Measurements from ENCODE around the gene PTGES3. TPM values are rescaled to one million over a fixed set of nuclear protein-coding genes. Genes with fewer than 3 reads are reported as not detected.
A peak's percentile ranks its signal among the peaks of the same experiment; 100 is the strongest.

The PTGES3 gene
- total RNA-seq, 1 donor from 2014 or later: 78.7 TPM

DNA sequence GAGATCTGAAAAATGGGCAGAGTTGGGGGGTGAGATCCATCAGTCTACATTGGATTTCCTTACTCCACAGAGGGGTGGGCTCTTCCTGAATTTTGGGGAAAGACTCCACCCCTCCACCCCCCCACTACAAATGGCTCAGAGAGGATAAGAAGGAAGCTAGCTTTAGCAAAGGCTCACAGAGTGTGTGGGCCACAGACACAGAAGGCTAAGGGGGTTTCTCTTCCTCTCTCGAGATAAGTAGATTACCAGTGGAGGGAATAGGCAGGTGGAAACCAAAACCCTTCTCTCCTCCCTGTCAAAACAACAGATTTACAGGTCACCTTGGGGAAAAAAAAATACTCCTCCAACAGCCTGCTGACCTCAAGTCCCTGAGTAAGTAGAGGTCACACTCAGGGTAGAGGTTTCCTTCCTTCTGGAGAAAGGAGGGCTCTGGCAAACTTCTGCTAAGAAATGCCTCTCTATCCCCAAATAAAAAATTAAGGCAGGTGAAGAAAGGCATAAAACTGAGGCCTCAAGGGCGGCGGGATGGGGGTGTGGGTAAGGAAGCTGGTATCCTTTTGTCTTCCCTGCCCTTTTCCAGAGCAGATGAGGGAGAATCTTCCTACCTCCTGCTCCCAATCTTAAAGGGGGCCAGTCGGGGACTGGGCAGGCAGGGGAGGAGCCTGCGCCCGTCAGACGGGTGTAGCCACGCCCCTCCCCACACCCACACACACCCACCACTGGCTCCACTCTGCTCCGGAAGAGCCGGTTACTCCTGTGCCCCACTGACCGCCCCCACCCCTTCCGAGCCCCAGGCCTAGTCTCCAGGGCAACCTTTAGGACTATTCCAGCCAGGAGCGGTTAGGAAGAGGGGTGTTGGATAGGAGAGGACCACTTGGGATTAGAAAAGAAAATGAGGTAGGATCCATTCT lies 56.0 kb downstream of the PTGES3 start:
- DNase-seq (ENCODE audit: low spot score in 2 of 2) (peak; percentile 46 to 66), FAIRE-seq (no peak)

DNA sequence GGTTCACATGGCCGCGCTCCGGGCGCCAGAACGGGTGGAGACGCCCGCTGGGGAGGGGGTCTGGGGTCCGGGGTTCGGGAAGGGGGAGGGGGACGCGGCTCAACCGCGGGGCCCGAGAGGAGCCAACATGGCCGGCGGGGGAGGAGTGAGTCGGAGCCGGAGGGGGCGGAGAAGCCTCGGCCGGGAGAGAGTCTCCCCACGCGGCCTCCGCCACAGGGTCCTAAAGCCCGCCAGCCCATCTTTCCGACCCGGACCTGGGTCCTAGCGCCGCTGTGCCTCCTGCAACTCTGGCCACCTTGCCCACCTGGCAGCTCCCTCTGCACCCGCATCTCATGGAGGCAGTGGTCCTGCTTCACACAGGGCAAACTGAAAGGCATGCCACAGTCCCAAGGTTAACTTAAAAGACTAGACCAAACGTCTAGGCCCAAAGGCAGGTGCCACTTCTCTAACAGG lies 57.9 kb downstream of the PTGES3 start, which contains the start of gene BAZ2A:
Gene BAZ2A, minus strand, starts transcription at position 147 of the 453 bp plus-strand sequence. CDS start 12,796 bp downstream, outside the sequence.
- FAIRE-seq (no peak), DNase-seq (ENCODE audit: low spot score in 2 of 2) (peak; percentile 91 to 93)

DNA sequence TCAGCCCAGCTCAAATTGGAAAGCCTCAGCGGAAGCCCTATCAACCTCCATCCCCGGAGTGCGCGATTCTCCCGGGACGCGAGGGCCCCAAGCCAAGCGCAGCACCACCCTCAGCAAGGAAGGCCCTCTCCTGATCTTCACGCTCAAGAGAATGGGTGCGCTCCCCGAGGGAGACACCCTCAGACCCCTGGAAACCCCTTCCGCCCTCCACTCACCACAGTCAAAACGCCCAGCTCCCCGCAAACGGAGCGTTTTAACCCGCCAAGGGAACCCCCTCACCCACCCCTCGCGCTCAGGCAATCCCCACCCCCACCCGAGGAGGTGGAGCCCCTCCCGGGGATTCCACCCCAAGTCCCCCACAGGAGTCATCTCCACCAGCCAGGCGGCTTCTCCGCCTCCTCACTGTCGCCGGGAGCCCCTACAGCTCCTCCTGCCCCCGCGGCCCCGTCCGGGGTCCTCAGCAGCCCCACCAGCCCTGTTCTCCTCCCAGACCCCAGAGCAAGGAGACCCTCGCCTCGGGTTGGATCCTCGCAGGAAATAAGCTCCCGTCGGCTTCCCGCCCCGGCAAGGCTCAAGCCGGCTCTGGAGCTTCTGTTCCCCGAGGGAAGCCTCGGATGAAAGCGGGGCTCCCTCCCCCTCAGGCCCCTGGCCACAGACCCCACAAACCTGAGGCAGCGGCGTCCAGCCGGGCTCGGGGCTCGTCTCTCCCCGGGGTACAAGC lies 58.5 kb downstream of the PTGES3 start:
- FAIRE-seq (no peak), DNase-seq (ENCODE audit: low spot score in 2 of 2) (peak; percentile 49 to 50)

DNA sequence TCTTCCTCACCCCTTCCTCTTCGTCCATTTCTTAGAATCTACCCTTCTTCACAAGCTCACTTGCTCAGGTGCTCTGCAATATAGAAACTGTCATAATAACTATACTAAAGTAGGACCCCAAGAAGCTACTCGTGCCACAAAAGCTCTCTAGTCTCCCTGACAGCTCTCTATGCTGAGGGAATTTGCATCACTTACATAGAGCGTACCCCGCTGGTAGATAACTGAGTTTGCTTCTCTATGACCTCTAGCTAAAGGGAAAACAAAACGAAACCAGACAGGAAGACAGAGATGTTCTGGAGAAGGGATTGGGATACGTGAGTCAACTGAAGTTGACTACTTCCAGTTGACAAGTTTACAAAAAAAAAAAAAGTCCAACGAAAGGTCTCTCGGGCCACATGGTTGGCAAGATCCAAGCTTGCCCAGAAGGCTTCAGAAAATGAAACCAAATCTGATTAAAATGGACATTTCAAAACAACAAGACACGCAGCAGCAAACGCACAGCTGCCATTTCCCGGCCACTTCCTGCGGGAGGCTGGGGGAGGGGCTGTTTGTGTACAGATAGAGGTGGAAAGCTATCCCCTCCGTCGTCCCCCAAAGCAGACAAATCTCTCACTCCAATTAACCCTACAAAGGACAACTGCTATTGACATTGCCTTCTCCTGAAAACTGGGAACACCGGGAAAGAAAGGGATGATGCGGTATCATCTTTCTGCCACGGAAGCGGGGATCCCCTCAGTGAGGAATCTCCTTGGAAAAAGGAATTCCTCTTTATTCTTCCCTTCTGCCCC lies 59.2 kb downstream of the PTGES3 start:
- peak; percentile 28 to 46 for DNase-seq (ENCODE audit: low spot score in 2 of 2)

DNA sequence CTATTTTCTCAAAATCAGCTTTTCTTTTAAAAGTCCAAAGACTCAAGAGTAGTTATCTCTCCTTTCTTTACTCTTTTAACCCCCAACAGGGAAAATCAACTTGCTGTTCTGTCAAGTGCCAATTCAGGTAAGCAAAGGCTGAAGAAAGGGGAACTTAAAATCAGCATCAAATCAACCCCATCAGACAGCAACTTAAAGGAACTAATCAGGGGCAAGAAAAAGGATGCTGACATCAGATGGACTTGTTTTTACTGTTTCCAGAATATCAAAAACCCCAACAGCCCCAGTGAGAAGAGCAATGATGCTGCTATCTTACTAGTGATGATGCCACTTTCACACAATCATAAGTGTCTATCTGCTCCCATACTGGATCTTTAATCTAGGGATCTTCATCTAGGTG lies 61.4 kb downstream of the PTGES3 start:
- FAIRE-seq: no peak
- DNase-seq (ENCODE audit: low spot score in 2 of 2): no peak

More for the DNA sequence above, 59.2 kb downstream of the PTGES3 start:
- FAIRE-seq: no peak

DNA sequence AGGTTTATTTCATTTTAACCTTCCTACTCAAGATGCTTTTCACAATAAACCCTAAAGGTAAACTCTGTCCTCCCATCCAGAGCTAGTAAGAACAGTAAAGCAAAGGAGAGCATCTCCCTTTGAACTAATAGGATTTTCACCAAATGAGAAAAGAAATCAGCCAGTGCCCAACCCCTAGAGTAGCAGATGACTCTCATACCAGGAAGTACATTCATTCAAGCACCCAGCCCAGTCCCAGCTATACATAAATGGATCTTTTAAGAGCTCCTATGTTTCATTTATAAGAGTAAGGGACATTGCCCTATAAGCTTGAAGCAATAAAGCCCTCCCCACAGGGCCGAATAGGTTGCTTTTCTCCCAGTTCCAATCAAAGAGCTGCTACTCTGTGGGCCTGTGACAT lies 65.5 kb downstream of the PTGES3 start:
- FAIRE-seq (no peak), DNase-seq (ENCODE audit: low spot score in 2 of 2) (no peak)

DNA sequence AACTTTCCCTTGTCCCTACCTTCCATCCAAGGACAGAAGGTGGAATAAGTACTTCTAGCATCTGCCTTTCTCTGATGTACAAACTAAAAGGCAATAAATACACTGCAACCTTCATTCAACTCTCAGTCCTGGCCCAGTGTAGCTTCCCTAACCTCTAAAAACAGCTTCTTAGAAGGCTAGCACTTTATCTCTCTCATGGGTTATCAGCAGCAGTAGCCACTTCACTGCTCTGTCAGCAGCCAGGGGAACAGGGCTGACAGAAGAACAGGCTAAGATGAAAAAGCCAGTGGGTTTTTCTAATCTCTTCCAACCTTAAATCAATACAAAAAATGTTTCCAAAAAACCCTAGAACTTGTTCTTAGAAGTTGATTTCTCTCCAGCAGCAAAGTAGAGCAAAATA lies 71.2 kb downstream of the PTGES3 start:
- DNase-seq (ENCODE audit: low spot score in 2 of 2) (no peak), FAIRE-seq (no peak)

DNA sequence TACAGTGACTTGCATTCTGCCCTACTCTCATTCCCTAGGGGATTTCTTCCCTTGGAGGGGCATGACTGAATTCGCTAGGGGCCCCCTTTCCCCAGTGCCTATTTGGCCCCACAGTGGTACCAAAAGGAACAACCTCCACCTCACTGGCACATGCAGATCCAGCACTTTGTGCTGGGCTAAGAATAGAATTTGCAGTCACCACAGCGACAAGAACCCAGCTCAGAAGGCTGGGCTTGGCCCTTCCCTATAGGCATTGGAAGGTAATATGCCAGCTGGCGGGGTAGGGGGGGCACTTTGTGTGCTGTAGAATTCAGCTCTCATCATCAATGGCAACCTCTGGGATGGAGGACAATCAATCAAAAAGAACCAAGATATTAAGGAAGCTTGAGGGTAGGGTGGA lies 71.8 kb downstream of the PTGES3 start:
- FAIRE-seq: no peak
- DNase-seq (ENCODE audit: low spot score in 2 of 2): no peak

DNA sequence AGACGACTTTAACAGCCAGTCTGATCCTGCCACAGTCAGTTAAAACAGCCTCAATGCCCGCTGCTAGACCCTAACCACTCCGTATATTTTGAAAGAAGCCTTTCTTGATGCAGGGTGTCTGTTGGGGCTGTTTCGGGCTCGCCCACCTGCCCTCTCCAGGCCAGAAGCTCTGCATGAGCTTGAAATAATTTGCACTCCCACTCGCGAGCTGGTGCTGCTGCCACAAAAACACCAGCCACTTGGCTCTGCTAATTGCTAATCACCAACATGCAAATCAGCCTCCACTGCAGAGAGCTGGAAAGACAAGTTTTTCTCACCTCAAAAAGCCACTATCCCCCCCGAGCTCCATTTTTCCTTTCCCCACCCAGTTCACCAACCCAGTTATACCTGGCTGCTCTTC lies 73.5 kb downstream of the PTGES3 start:
- DNase-seq (ENCODE audit: low spot score in 2 of 2): no peak
- no peak for FAIRE-seq

Small RNA genes within 50 kb of the gene (small RNA-seq; reads per million reads assigned to genes)
- gene RN7SL809P: not detected
- gene SNORD59A: 11,608 reads per million, percentile 100 among the genes with 10 or more reads in this experiment

Other genes with a start within 250 kb of the PTGES3 start
- 2.9 TPM for gene TIMELESS, start 238.9 kb downstream of the PTGES3 start, total RNA-seq
- gene MIP, start 233.6 kb downstream of the PTGES3 start, total RNA-seq: 0.41 TPM
- gene SPRYD4, start 219.7 kb downstream of the PTGES3 start, total RNA-seq: 1.2 TPM
- gene GLS2, start 200.1 kb downstream of the PTGES3 start, total RNA-seq: 4.1 TPM
- 2.4 TPM for gene RBMS2, start 166.5 kb downstream of the PTGES3 start, total RNA-seq
- gene BAZ2A, start 58.0 kb downstream of the PTGES3 start, total RNA-seq: 13.5 TPM
- 464 TPM for gene ATP5F1B, start 42.3 kb downstream of the PTGES3 start, total RNA-seq
- gene NACA, start 37.0 kb upstream of the PTGES3 start, total RNA-seq: 969 TPM
- 31.0 TPM for gene PRIM1, start 64.0 kb upstream of the PTGES3 start, total RNA-seq
- gene HSD17B6, start 75.0 kb upstream of the PTGES3 start, total RNA-seq: 2.4 TPM
- 0.41 TPM for gene SDR9C7, start 246.1 kb upstream of the PTGES3 start, total RNA-seq

Measured in frontal cortex (tissue), 4 donors.